22Rv1 (cell line): ENCODE measurements around the gene RBP5.

Experiments
- ZFX ChIP-seq: fragments of 450-650 bp; IDR thresholded peaks from 2 replicates; pipeline ENCODE4 v1.6.1; 2017; ENCODE audit warnings: antibody characterized with exemption, borderline replicate concordance
- TF ChIP-seq, protein P1 (sequence below): fragments of 450-650 bp; IDR thresholded peaks from 2 replicates; pipeline ENCODE4 v1.5.1; 2017; ENCODE audit warnings: mild to moderate bottlenecking

GRCh38 chr12:7144414-7145120 is 15.9 kb upstream of the RBP5 start:
- TF ChIP-seq, protein P1, sequence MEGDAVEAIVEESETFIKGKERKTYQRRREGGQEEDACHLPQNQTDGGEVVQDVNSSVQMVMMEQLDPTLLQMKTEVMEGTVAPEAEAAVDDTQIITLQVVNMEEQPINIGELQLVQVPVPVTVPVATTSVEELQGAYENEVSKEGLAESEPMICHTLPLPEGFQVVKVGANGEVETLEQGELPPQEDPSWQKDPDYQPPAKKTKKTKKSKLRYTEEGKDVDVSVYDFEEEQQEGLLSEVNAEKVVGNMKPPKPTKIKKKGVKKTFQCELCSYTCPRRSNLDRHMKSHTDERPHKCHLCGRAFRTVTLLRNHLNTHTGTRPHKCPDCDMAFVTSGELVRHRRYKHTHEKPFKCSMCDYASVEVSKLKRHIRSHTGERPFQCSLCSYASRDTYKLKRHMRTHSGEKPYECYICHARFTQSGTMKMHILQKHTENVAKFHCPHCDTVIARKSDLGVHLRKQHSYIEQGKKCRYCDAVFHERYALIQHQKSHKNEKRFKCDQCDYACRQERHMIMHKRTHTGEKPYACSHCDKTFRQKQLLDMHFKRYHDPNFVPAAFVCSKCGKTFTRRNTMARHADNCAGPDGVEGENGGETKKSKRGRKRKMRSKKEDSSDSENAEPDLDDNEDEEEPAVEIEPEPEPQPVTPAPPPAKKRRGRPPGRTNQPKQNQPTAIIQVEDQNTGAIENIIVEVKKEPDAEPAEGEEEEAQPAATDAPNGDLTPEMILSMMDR: peak; percentile 93
- no peak for TF ChIP-seq ZFX
